Transverse colon (tissue), 4 donors: ENCODE measurements around the gene STEAP2.

Experiments
- CTCF ChIP-seq, 5 experiments: fragments of 200-600 bp in 3 of 5; fragments of 450-650 bp in 2 of 5; sonication (generic) in 3 of 5; IDR thresholded peaks; 1 replicate in 2 of 5; 2 replicates in 3 of 5; pipeline ENCODE4 v1.5.1; 2016 to 2017; ENCODE audit warnings: antibody characterized with exemption in 5 of 5, inconsistent platforms in 3 of 5, mild to moderate bottlenecking in 2 of 5, moderate library complexity in 1 of 5
- EP300 ChIP-seq: sonication (generic); formaldehyde crosslinking; IDR thresholded peaks from one replicate; pipeline ENCODE4 v1.6.1; 2017; ENCODE audit warnings: antibody characterized with exemption, low read depth
- POLR2A ChIP-seq: fragments of 450-650 bp; IDR thresholded peaks from one replicate; pipeline ENCODE4 v1.6.1; 2016; ENCODE audit warnings: antibody characterized with exemption, mild to moderate bottlenecking, moderate library complexity
- POLR2AphosphoS5 ChIP-seq, 3 donors: sonication (generic); formaldehyde crosslinking; IDR thresholded peaks; one replicate each; pipeline ENCODE4 v1.6.1; 2016; ENCODE audit warnings: antibody characterized with exemption in 3 of 3

DNA sequence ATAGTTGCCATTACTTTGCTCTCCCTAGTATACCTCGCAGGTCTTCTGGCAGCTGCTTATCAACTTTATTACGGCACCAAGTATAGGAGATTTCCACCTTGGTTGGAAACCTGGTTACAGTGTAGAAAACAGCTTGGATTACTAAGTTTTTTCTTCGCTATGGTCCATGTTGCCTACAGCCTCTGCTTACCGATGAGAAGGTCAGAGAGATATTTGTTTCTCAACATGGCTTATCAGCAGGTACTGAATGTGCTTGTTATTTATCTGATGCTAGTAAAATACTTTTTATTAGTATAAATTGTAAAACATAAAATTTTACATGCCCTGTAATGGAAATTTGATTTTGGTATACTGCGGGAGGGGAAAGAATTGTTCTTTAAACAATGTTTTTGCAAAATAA lies 15.7 kb downstream of the STEAP2 start:
- TF ChIP-seq POLR2A (no peak), CTCF (IDR thresholded peaks at IDR 0.05) (no peak), POLR2AphosphoS5 (IDR thresholded peaks at IDR 0.05) (no peak), EP300 (no peak)
